ENCODE measurements around the gene APLNR.

DNA sequence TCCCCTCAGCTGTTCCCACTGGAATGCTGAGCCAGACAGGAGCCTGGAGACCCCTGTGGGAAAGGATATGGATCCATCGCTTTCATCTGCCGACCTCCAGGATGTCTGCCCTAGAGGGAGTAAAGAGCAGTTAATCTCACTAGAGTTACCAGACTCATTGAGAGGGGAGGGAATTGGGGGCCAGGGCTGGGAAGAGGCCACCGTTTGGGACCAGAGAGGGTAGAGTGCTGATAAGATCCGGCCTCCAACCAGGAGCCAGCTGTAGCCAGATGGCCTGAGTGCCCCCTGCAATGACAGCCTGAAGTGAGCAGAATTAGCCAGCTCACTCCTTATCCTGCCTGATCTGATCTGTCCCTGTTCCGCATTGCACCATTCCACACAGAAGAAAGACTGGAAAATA is 3.7 kb upstream of the APLNR start:
- TF ChIP-seq TAF1 (IDR thresholded peaks at IDR 0.05; ENCODE audit: low read depth) = no peak
- TF ChIP-seq, protein P1, sequence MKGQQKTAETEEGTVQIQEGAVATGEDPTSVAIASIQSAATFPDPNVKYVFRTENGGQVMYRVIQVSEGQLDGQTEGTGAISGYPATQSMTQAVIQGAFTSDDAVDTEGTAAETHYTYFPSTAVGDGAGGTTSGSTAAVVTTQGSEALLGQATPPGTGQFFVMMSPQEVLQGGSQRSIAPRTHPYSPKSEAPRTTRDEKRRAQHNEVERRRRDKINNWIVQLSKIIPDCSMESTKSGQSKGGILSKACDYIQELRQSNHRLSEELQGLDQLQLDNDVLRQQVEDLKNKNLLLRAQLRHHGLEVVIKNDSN (IDR thresholded peaks at IDR 0.05) = no peak
- TF ChIP-seq, protein P2, sequence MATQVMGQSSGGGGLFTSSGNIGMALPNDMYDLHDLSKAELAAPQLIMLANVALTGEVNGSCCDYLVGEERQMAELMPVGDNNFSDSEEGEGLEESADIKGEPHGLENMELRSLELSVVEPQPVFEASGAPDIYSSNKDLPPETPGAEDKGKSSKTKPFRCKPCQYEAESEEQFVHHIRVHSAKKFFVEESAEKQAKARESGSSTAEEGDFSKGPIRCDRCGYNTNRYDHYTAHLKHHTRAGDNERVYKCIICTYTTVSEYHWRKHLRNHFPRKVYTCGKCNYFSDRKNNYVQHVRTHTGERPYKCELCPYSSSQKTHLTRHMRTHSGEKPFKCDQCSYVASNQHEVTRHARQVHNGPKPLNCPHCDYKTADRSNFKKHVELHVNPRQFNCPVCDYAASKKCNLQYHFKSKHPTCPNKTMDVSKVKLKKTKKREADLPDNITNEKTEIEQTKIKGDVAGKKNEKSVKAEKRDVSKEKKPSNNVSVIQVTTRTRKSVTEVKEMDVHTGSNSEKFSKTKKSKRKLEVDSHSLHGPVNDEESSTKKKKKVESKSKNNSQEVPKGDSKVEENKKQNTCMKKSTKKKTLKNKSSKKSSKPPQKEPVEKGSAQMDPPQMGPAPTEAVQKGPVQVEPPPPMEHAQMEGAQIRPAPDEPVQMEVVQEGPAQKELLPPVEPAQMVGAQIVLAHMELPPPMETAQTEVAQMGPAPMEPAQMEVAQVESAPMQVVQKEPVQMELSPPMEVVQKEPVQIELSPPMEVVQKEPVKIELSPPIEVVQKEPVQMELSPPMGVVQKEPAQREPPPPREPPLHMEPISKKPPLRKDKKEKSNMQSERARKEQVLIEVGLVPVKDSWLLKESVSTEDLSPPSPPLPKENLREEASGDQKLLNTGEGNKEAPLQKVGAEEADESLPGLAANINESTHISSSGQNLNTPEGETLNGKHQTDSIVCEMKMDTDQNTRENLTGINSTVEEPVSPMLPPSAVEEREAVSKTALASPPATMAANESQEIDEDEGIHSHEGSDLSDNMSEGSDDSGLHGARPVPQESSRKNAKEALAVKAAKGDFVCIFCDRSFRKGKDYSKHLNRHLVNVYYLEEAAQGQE (IDR thresholded peaks at IDR 0.05; ENCODE audit: low read depth) = no peak
- TF ChIP-seq, protein P3, sequence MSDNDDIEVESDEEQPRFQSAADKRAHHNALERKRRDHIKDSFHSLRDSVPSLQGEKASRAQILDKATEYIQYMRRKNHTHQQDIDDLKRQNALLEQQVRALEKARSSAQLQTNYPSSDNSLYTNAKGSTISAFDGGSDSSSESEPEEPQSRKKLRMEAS (IDR thresholded peaks at IDR 0.05) = no peak
- no peak for TF ChIP-seq EP300 (IDR thresholded peaks at IDR 0.05; ENCODE audit: borderline replicate concordance)
- TF ChIP-seq YY1 (IDR thresholded peaks at IDR 0.05; ENCODE audit: low read depth) = no peak
- no peak for TF ChIP-seq EGR1 (IDR thresholded peaks at IDR 0.05)
- TF ChIP-seq FOXM1 (IDR thresholded peaks at IDR 0.05; ENCODE audit: borderline replicate concordance, low read depth) = no peak
- no peak for TF ChIP-seq RAD21 (IDR thresholded peaks at IDR 0.05; ENCODE audit: low read depth)
- TF ChIP-seq NFIC (IDR thresholded peaks at IDR 0.05) = no peak

All from Ishikawa (cell line).